Measurements from ENCODE around the gene CD68.

DNA sequence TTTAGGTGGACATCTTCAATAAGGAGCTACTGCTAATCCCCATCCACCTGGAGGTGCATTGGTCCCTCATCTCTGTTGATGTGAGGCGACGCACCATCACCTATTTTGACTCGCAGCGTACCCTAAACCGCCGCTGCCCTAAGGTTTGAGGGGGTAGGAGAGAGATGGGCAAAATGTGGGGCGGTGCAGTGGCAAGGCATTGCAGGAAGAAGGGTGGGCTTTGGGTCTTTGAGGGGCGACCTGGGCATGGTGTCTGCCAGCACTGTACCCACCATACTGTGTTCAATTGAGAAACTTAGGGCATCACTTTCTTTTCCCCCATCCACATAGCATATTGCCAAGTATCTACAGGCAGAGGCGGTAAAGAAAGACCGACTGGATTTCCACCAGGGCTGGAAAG, 9.1 kb upstream of the CD68 start:
- TF ChIP-seq CTCF (IDR thresholded peaks at IDR 0.05) (no peak), EZH2 (IDR thresholded peaks at IDR 0.05) (no peak), EZH2phosphoT487 (IDR thresholded peaks at IDR 0.05) (no peak)
